HG03378 (cell line): ENCODE results near the gene RANBP17.

Experiments
- ATAC-seq: cut with Tn5 transposase; IDR thresholded peaks from one replicate; pipeline ENCODE4 v1.9.1; 2021; ENCODE audit warnings: mild to moderate bottlenecking, moderate library complexity; ENCODE audit not compliant: unreplicated experiment

RANBP17 gene

GRCh38 chr5:171344936-171345608 is 483.3 kb downstream of the RANBP17 start:
- ATAC-seq, result no peak
